Suppressor macrophage (primary cell): ENCODE results near the gene SGPL1.
"Not testable (repeated sequence)": the region's sequence is repeated elsewhere in the genome, so short reads cannot be mapped to it uniquely, and the experiment has no call there.

Source experiments
- DNase-seq, 4 experiments: peaks; one replicate each; pipeline ENCODE4 v3.0.0-alpha.2; 2020 to 2022

SGPL1 gene

GRCh38 chr10:70906953-70907636 is 91.3 kb downstream of the SGPL1 start:
- DNase-seq: no peak

GRCh38 chr10:70907637-70908405 is 92.1 kb downstream of the SGPL1 start:
- no peak for DNase-seq

GRCh38 chr10:70908406-70909296 is 92.9 kb downstream of the SGPL1 start:
- no peak for DNase-seq

GRCh38 chr10:70909326-70909935 is 93.7 kb downstream of the SGPL1 start:
- no peak for DNase-seq

GRCh38 chr10:70910486-70911341 is 95.0 kb downstream of the SGPL1 start:
- no peak for DNase-seq

- DNase-seq: no peak
Observed at GRCh38 chr10:70911386-70911785, 95.6 kb downstream of the SGPL1 start.

GRCh38 chr10:70912556-70912955 is 96.8 kb downstream of the SGPL1 start:
- no peak for DNase-seq

GRCh38 chr10:70913191-70913892 is 97.6 kb downstream of the SGPL1 start:
- no peak for DNase-seq

- no peak for DNase-seq
Observed at GRCh38 chr10:70913893-70914240, 98.1 kb downstream of the SGPL1 start.

GRCh38 chr10:70914316-70914864 is 98.6 kb downstream of the SGPL1 start:
- DNase-seq: no peak

- DNase-seq: no peak
Observed at GRCh38 chr10:70915206-70915605, 99.5 kb downstream of the SGPL1 start.

GRCh38 chr10:70915806-70916205 is 100.1 kb downstream of the SGPL1 start:
- DNase-seq: no peak

- no peak for DNase-seq
Observed at GRCh38 chr10:70916241-70916640, 100.5 kb downstream of the SGPL1 start.

- DNase-seq: no peak
Observed at GRCh38 chr10:70917226-70917625, 101.5 kb downstream of the SGPL1 start.

GRCh38 chr10:70917635-70918034 is 101.9 kb downstream of the SGPL1 start:
- no peak for DNase-seq

- DNase-seq: no peak
Observed at GRCh38 chr10:70918851-70919530, 103.2 kb downstream of the SGPL1 start.

GRCh38 chr10:70919906-70920305 is 104.2 kb downstream of the SGPL1 start:
- not testable (repeated sequence) for DNase-seq

- DNase-seq: no peak
Observed at GRCh38 chr10:70920519-70920918, 104.8 kb downstream of the SGPL1 start.

GRCh38 chr10:70921285-70921684 is 105.5 kb downstream of the SGPL1 start:
- no peak for DNase-seq

GRCh38 chr10:70923696-70924095 is 107.9 kb downstream of the SGPL1 start:
- no peak for DNase-seq
